ENCODE data around the gene GYS1.
A peak's percentile ranks its signal among the peaks of the same experiment; 100 is the strongest.
"Not testable (repeated sequence)": the region's sequence is repeated elsewhere in the genome, so short reads cannot be mapped to it uniquely, and the experiment has no call there.

Gene GYS1

GRCh38 chr19:48935864-48936263 is 57.2 kb downstream of the GYS1 start:
- no peak for DNase-seq

GRCh38 chr19:48934837-48935236 is 58.3 kb downstream of the GYS1 start:
- DNase-seq: no peak

GRCh38 chr19:48933382-48933932 is 59.7 kb downstream of the GYS1 start, which contains the start of gene DHDH:
TSS of gene DHDH (plus strand) at chr19:48933699. CDS start at chr19:48933722, 23 bp downstream.
- peak; percentile 75 to 86 (median 80) for DNase-seq

- DNase-seq: no peak
Observed at GRCh38 chr19:48928164-48929025, 64.7 kb downstream of the GYS1 start.

- peak; percentile 49 to 53 (median 51) for DNase-seq
Observed at GRCh38 chr19:48927692-48928091, 65.4 kb downstream of the GYS1 start.

- DNase-seq: peak; percentile 94 to 99 (median 96)
Observed at GRCh38 chr19:48926909-48927308, 66.2 kb downstream of the GYS1 start.

GRCh38 chr19:48925890-48926289 is 67.2 kb downstream of the GYS1 start:
- not testable (repeated sequence) for DNase-seq

GRCh38 chr19:48925240-48925843 is 67.8 kb downstream of the GYS1 start:
- DNase-seq: peak; percentile 44 to 80 (median 77)

GRCh38 chr19:48922548-48923490 is 70.3 kb downstream of the GYS1 start:
- no peak for DNase-seq

- DNase-seq: no peak
Observed at GRCh38 chr19:48921721-48922500, 71.2 kb downstream of the GYS1 start.

GRCh38 chr19:48920949-48921348 is 72.2 kb downstream of the GYS1 start:
- DNase-seq: no peak

- DNase-seq: not testable (repeated sequence)
Observed at GRCh38 chr19:48919271-48919670, 73.8 kb downstream of the GYS1 start.

GRCh38 chr19:48918801-48919247 is 74.3 kb downstream of the GYS1 start:
- peak in 2 of 3 donors; percentile 11 to 28 for DNase-seq
